Measurements from ENCODE around the gene PRDM16.

The PRDM16 gene

GRCh38 chr1:3038113-3038551, 30.9 kb upstream of the PRDM16 start:
- Histone ChIP-seq H3K4me3 (replicated peaks; ENCODE audit: low read depth, low read length) (no peak overlapping the region), H3K36me3 (ENCODE audit: control insufficient read depth, insufficient read depth, low read length) (no peaks in the 10 kb centered on the region), H3K27me3 (replicated peaks; ENCODE audit: control insufficient read depth, insufficient read depth, low read length) (no peaks in the 10 kb centered on the region)
- DNase-seq (ENCODE audit: extremely low read depth, insufficient read length), result no peak
- TF ChIP-seq, protein P1, sequence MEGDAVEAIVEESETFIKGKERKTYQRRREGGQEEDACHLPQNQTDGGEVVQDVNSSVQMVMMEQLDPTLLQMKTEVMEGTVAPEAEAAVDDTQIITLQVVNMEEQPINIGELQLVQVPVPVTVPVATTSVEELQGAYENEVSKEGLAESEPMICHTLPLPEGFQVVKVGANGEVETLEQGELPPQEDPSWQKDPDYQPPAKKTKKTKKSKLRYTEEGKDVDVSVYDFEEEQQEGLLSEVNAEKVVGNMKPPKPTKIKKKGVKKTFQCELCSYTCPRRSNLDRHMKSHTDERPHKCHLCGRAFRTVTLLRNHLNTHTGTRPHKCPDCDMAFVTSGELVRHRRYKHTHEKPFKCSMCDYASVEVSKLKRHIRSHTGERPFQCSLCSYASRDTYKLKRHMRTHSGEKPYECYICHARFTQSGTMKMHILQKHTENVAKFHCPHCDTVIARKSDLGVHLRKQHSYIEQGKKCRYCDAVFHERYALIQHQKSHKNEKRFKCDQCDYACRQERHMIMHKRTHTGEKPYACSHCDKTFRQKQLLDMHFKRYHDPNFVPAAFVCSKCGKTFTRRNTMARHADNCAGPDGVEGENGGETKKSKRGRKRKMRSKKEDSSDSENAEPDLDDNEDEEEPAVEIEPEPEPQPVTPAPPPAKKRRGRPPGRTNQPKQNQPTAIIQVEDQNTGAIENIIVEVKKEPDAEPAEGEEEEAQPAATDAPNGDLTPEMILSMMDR (IDR thresholded peaks at IDR 0.05; ENCODE audit: insufficient read depth, low read length, poor library complexity, severe bottlenecking), result no peak

GRCh38 chr1:3038571-3039181, 30.3 kb upstream of the PRDM16 start:
- TF ChIP-seq, protein P1 (IDR thresholded peaks at IDR 0.05; ENCODE audit: insufficient read depth, low read length, poor library complexity, severe bottlenecking), result no peak

DNA sequence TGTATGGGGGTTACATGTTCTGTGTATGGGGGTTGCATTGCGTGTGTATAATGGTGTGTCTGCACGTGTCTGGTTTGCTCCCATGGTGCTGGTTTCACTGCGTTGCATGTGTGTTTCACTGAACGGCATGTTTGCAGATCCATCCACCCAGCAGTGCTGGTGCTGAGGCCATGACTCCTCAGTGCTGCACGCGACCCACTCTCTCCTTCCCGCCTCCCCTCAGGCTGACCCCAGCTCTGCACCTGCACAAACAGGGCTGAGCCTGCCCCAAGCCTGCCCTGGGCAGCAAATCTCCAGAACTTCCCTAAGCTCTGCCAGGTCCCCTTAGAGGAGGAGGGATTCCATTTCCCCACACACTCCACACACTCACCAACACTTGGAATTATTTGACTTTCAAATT, 29.0 kb upstream of the PRDM16 start:
- TF ChIP-seq, protein P1 (IDR thresholded peaks at IDR 0.05; ENCODE audit: insufficient read depth, low read length, poor library complexity, severe bottlenecking), result no peak
- Histone ChIP-seq H3K4me3 (replicated peaks; ENCODE audit: low read depth, low read length) (no peak overlapping the region), H3K27me3 (replicated peaks; ENCODE audit: control insufficient read depth, insufficient read depth, low read length) (no peaks in the 10 kb centered on the region), H3K36me3 (ENCODE audit: control insufficient read depth, insufficient read depth, low read length) (no peaks in the 10 kb centered on the region)
- DNase-seq (ENCODE audit: extremely low read depth, insufficient read length), result no peak

More at GRCh38 chr1:3038571-3039181, 30.3 kb upstream of the PRDM16 start:
- Histone ChIP-seq H3K36me3 (ENCODE audit: control insufficient read depth, insufficient read depth, low read length) (no peaks in the 10 kb centered on the region), H3K27me3 (replicated peaks; ENCODE audit: control insufficient read depth, insufficient read depth, low read length) (no peaks in the 10 kb centered on the region), H3K4me3 (replicated peaks; ENCODE audit: low read depth, low read length) (no peak overlapping the region)
- no peak for DNase-seq (ENCODE audit: extremely low read depth, insufficient read length)

DNA sequence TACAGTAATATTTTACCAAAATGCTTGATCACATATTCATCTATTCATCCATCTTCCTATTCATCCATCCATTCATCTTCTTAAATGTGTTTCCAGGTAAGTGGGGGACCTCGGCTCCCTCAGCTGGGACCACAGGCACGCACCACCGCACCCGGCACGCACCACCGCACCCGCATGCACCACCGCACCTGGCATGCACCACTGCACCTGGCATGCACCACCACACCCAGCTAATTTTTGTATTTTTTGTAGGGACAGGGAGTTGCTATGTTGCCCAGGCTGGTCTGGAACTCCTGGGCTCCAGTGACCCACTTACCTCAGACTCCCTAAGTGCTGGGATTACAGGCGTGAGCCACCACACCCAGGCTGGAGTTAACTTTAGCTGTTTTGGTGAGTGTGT, 26.5 kb upstream of the PRDM16 start:
- H3K36me3 ChIP-seq (ENCODE audit: control insufficient read depth, insufficient read depth, low read length), result no peaks in the 10 kb centered on the region
- no peak overlapping the region for H3K4me3 ChIP-seq (replicated peaks; ENCODE audit: low read depth, low read length)
- no peak for DNase-seq (ENCODE audit: extremely low read depth, insufficient read length)
- H3K27me3 ChIP-seq (replicated peaks; ENCODE audit: control insufficient read depth, insufficient read depth, low read length), result no peaks in the 10 kb centered on the region
- TF ChIP-seq, protein P1 (IDR thresholded peaks at IDR 0.05; ENCODE audit: insufficient read depth, low read length, poor library complexity, severe bottlenecking), result no peak

DNA sequence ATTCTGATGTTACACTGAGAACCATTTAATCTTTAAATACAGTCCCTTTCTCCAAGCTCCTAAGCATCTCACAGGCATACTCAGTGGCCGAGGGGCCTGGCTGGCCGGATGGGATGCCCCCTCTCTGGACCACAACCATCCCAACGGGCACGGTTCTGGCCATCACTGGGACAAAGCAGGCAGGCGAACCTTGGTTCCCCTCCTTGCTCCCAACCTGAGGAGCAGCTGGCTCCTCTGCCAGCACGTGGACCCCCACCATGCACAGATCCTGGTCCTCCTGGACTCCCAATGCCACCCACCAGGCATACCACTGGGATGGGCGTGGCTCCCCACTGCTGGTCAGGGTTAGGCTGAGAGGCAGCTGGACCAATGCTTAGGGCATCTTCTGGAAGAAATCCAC, 19.8 kb upstream of the PRDM16 start:
- TF ChIP-seq, protein P1 (IDR thresholded peaks at IDR 0.05; ENCODE audit: insufficient read depth, low read length, poor library complexity, severe bottlenecking), result no peak
- Histone ChIP-seq H3K36me3 (ENCODE audit: control insufficient read depth, insufficient read depth, low read length) (no peaks in the 10 kb centered on the region), H3K4me3 (replicated peaks; ENCODE audit: low read depth, low read length) (no peak overlapping the region), H3K27me3 (replicated peaks; ENCODE audit: control insufficient read depth, insufficient read depth, low read length) (no peaks in the 10 kb centered on the region)
- no peak for DNase-seq (ENCODE audit: extremely low read depth, insufficient read length)

DNA sequence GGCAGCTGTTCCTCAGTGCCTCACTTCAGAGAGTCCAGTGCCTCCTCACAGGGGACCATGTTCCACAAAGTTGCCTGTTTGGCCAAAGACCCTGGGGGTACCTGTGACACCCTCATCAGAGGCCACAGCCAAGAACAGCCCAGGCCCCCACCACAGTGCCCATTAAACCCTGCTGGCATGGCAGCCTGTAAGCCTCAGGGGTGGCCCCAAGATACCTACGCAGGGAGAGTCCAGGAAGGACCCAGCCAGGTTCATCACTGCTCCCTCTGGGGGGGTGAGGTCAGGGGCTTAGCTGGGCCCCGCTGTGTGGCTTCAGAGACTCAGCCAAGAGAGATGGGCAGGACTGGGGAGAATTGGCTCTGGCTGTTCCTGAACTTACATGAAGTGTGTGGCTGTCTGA, 19.1 kb upstream of the PRDM16 start:
- no peak for DNase-seq (ENCODE audit: extremely low read depth, insufficient read length)
- no peak overlapping the region for H3K4me3 ChIP-seq (replicated peaks; ENCODE audit: low read depth, low read length)
- no peaks in the 10 kb centered on the region for H3K36me3 ChIP-seq (ENCODE audit: control insufficient read depth, insufficient read depth, low read length)
- TF ChIP-seq, protein P1 (IDR thresholded peaks at IDR 0.05; ENCODE audit: insufficient read depth, low read length, poor library complexity, severe bottlenecking), result no peak
- H3K27me3 ChIP-seq (replicated peaks; ENCODE audit: control insufficient read depth, insufficient read depth, low read length), result no peaks in the 10 kb centered on the region

Data from GM06990 (cell line).